Glomerular endothelial cell (primary cell): Measurements from ENCODE around the gene SORCS2. TPM values are rescaled to one million over a fixed set of nuclear protein-coding genes. Genes with fewer than 3 reads are reported as not detected.
"Not testable (repeated sequence)": the region's sequence is repeated elsewhere in the genome, so short reads cannot be mapped to it uniquely, and the experiment has no call there.

Experiments used
- DNase-seq: peaks from one replicate; pipeline ENCODE4 v3.0.0-alpha.2; 2011; ENCODE audit warnings: low read depth, low spot score; ENCODE audit errors: extremely low read depth
- total RNA-seq: library from RNA; depleted of rRNA; stranded (reverse); fragments of >200 nt; gene quantifications from 2 replicates; pipeline ENCODE4 v1.2.3, GENCODE V29; 2015

The SORCS2 gene
- total RNA-seq, 1 donor from 2014 or later = 0.64 TPM

DNA sequence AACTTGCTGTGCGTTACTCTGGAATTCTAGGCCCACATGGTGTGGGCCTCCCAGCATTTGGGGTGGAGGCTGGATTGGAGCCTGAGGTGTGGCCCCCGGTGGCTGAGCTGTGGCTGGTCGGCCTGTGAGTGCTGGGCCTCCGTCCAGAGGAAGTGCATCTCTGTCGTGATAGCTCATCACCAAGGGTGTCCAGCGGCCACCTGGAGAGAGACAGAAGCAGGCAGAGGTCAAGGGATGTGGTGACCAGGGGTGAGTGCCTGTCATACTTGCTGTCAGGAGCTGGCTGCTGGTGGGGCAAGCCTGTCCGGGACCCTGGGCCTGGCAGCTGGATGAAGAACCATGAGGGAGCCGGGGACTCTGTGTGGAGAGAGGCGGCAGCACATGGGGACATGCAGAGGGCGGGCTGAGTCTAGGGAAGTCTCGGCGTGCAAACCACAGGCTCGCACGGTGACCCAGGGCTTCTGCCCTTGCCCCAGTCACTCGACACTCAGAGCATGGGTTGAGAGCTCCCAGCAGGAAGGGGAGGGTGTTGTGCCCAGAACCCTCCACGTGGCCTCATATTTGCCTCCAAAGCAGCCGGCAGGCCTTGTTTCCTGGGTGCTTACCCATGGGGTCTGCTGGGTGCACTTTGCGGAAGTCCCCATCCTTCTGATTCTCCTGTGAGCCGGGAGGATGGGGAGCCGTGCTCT lies 6.2 kb downstream of the SORCS2 start:
- DNase-seq = no peak

DNA sequence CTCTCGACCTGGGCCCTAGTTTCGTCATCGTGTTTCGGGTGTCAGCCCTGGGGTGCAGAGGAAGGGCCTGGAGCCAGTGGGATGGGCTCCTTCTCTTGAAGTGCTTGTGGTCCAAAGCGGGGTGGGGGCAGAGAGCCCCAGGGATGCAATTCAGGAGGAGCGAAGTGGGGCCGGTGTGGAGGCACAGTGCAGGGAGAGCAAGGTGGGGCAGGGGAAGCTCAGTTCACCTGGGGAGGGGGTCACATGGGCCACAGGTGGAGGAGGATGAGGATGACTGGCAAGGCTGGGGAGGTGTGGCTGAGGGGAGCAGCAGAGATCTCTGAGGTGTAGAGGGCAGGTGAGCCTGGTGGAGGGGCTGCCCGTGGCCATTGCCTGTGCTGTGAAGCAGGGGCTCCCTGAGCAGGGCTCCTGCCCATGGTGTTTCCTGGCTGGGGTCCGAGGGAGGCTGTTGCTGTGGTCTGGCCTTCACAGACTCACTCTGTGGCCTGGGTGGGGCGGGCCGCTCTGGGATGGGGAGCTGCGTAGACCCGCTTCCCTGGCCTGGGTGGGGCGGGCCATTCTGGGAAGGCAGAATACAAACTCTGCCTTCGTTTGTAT lies 6.9 kb downstream of the SORCS2 start:
- no peak for DNase-seq

DNA sequence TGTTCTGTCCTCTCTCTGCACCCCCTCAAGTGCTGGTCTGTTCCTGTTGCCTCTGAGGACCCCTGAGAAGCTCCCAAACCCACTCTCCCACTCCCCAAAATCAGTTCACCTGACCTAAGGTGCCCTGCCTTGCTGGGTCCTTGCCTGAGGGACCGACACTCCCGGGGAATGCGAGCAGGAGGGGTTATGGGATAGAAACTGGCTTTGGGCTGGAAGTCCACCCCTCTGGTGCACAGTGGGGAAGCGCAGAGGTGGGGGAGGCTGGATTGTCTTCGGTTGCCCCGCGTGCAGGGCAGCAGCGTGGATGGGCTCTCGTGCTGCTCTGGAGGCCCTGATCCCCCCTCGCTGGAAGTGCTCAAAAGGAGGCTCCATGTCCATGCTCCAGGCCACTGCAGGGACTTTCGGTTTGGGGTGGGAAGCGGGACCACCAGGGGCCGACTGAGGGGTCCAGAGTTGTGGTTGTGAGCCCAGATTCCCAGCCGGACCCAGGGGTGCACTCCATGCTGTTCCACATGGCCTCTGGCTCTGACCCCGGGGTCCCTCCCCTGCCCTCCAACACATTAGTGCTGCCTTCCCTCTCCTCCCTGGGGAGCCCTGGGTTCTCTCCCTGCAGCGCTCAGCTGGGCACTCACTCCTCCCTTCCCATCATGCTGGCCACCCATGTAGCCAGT lies 7.6 kb downstream of the SORCS2 start:
- DNase-seq = no peak

DNA sequence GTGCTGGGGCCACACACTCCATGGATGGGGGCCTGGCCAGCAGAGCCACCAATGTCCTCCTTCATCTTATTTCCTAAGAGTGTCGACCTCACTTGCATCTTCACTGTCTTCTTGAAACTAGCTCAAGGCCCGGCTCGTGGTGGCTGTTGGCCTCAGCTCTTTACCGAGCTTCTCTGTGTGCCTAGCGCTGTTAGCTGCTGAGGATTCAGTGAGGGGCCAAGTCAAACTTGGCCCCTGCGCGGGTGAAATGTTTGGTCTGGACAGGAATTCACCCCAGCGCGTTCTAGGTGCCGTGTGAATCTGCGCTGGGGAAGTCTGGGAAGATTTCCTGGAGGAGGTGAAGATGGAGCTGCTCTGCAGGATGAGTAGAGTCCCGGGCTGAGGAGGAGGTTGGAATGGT lies 8.5 kb downstream of the SORCS2 start:
- no peak for DNase-seq

GRCh38 chr4:7201420-7202305 lies 9.3 kb downstream of the SORCS2 start:
- DNase-seq = no peak

DNA sequence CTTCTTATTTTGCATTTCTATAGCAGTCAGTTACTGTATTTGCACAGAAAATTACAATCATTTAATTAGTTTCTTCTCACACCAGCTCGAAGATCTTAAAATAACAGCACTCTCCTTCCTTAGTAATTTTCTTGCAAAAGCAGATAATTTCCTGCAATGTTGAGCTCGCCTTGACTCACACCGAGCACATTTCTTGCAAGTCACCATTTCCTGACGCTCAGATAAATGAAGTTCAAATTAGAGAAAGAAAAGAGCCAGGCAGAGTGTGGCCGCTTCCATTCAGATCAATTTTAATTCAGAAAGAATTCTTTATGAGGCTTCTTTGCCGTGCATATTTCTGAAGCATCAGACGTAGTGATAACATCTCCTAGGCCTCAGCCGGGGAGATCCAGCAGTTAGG lies 10.1 kb downstream of the SORCS2 start:
- DNase-seq = no peak

DNA sequence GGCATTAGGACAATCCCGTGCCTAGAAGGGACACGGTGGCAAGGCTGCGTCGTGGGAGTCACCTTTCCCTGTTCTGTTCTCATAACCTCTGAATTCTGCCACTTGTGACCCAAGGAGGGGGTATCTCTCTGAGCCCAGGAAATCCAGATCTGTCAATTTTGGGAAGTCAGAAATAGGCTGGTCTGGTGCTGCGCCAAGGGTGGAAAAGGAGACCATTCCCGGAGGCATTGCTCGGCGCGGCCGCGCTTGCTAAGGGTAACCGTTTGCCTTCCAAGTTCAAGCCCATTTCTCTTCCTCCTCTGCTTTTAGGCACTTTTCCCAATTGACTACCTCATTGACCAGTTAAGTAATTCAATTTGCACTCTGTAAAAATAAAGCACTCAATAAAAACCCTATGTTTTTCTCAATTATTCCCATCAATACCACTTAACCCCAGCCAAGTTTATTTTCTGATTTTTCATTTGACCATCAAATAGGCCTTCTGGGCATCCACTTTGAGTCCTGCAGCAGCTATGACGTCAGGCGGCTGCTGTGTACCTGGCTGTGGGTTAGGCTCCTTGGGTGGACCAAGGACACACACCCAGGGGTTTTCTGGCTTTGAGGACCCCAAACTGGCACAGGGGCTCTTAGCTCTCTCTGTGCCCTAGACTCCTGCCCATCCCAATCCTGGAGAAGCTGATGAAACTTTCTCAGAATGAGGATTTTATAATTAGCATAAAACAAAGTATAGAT lies 12.5 kb downstream of the SORCS2 start:
- no peak for DNase-seq

GRCh38 chr4:7206385-7206784 lies 14.0 kb downstream of the SORCS2 start:
- no peak for DNase-seq

GRCh38 chr4:7206911-7207567 lies 14.7 kb downstream of the SORCS2 start:
- no peak for DNase-seq

- no peak for DNase-seq
These were observed 15.4 kb downstream of the SORCS2 start for GRCh38 chr4:7207628-7208231.

DNA sequence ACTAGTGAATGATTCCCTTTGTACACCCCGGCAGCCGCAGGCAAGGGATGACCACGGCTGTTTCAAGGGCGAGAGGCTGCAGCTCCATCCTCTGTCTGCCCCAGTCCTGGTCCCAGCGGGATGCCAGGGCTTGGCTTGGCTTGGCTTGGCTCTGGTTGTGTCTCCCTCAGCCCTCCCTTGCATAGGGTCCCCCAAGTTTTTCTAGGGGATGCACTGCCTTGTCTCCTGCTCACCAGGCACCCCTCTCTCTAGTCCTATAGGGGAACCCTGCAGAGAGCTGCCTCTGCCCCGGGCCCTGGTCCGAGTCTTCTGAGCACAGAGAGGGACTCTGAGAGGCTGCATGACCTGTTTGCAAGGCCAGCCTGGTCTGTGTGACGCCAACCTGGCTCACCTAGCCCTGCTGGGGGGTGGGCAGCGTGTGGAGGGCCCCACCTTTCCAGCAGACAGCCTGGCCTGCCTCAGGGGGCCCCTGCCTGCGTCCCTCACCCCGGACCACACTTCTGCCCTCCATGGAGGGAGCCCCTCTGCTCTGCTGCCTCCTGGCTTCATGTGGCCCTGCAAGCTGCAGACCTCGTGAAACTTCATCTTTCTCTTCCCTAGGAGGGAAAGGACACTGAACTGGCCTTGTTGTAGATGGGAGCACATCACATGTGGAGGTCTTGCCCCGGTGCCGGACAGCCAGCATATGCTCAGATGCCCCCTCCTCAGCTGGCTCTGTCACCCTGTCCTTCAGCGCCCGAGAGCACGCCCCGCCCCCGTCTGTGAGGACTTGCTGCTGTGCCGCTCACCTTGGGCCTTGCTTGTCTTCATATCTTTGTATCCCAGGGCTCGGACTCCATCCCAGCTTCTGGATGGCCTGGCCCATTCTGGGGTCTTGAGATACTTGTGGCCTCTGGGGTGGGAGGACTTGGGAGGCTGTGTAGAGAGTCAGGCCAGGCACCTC lies 16.4 kb downstream of the SORCS2 start:
- no peak for DNase-seq

- no peak for DNase-seq
These were observed 17.4 kb downstream of the SORCS2 start for GRCh38 chr4:7209699-7210098.

DNA sequence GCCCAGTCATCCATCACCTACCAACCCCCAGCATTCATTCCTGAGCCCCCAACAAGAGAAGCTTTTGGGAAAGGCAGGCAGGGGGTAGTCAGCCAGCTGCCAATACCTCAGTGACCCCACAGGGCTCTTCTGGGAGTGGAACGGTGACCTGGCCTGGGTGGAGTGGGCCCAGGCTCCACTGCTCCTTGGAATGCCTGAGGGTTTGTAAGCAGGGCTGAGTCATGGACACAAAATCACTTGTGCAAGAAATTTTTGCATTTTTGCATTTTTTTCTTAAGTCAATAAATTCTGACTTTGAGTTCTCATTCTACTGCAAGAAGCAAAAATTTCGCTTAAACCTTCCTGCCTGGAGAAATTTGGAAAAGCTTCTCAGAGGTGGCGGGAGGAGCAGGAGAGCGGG lies 18.5 kb downstream of the SORCS2 start:
- no peak for DNase-seq

- DNase-seq = no peak
These were observed 19.9 kb downstream of the SORCS2 start for GRCh38 chr4:7212101-7212674.

DNA sequence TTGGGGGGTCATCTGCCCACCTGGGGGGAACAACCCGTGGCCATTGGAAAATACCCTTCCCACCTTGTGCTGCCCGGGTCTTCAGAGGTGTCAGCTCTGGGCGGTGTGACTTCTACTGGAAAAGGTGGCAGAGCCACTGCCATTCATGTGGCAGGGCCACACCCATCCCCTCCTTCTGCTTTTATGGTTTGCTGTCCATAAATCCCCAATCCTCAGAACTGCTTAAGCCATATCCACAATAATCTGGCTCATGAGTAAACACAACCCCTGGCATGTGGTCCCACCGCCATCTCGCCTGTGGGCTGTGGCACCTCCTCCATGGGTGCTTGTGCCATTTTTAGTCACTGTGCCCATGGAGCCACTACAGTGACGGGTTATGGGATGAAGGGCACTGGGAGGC lies 20.6 kb downstream of the SORCS2 start:
- DNase-seq = no peak

DNA sequence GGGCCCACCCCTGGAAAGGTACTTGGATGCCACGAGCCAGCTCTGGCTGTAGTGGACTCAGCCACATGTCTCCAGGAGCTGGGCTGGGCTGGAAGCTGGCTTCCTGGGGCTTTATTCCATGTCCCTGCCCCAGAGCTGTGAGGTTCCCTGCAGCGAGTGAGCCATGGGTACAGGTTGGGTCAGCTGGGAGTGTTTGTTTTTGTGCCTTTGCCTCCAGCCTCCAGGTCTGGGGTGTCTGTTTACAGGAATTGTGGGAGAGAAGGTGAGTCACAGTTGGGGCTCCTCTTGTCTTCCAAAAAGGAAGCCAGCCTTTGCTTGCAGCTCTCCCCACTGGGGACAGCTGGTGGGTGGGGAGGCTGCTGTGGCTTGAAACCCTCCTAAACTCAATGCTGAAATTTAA lies 21.5 kb downstream of the SORCS2 start:
- no peak for DNase-seq

GRCh38 chr4:7214359-7214758 lies 22.0 kb downstream of the SORCS2 start:
- no peak for DNase-seq

DNA sequence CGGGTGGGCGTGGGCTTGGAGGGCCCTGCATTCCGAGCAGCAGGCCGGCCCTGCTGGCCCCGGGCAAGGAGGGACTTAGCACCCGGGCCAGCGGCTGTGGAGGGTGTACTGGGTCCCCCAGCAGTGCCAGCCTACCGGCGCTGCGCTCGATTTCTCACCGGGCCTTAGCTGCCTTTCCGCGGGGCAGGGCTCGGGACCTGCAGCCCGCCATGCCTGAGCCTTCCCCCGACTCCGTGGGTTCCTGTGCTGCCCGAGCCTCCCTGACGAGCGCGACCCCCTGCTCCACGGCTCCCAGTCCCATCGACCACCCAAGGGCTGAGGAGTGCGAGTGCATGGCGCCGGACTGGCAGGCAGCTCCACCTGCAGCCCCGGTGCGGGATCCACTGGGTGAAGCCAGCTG lies 22.8 kb downstream of the SORCS2 start:
- not testable (repeated sequence) for DNase-seq
